Measurements from ENCODE around the gene RAD51AP2. TPM values are rescaled to one million over a fixed set of nuclear protein-coding genes. Genes with fewer than 3 reads are reported as not detected.

Gene RAD51AP2
- total and polyA plus RNA-seq, 10 of the 15 experiments (the other 5 are each of a cell fraction or from before 2014, with no cell fraction given) = under 0.01 to 0.02 TPM; not detected in 8

- 12% methylated on average over 30 of the region's 30 CpGs for WGBS (ENCODE audit: insufficient coverage, insufficient replicate concordance, low lambda C conversion rate, missing lambda C conversion rate)
- ChIA-PET POLR2A (no interaction called here), SMC1A (ENCODE audit: uncharacterized antibody, unreplicated experiment) (interaction anchor here (1.0 kb wide), 1 partner anchor 52 kb away, joined by 3 read pairs; no protein-coding TSS in a partner anchor), RAD21 (ENCODE audit: unreplicated experiment) (no interaction called here), CTCF (interaction anchor here (0.7 to 1.1 kb wide), 5 partner anchors 28 to 133 kb away, joined by 3 to 4 read pairs (median 3); no protein-coding TSS in a partner anchor)
- no peak overlapping the region for H3K27ac ChIP-seq (ENCODE audit: control insufficient read depth, insufficient read depth)
- no peak overlapping the region for H3K4me3 ChIP-seq
- H3K79me2 ChIP-seq (ENCODE audit: control insufficient read depth, insufficient read depth, low read length) = no peaks in the 10 kb centered on the region
- no peak for DNase-seq (ENCODE audit: low read depth, low spot score)
- H3K9ac ChIP-seq (ENCODE audit: control insufficient read depth, insufficient read depth, low read length) = no peak overlapping the region
- TF ChIP-seq EZH2 (IDR thresholded peaks at IDR 0.05; ENCODE audit: borderline replicate concordance, control insufficient read depth, low read depth, low read length) = 0 out of 2 replicates have a peak, but pooled peaks have one; percentile 78
- 0 out of 2 replicates have a peak, but pooled peaks have one; percentile 10 for TF ChIP-seq BMI1 (IDR thresholded peaks at IDR 0.05; ENCODE audit: borderline replicate concordance)
- TF ChIP-seq PAX8 (IDR thresholded peaks at IDR 0.05) = no peak
- TF ChIP-seq BRCA1 (IDR thresholded peaks at IDR 0.05; ENCODE audit: low read depth, low read length) = no peak
- TF ChIP-seq, protein P1, sequence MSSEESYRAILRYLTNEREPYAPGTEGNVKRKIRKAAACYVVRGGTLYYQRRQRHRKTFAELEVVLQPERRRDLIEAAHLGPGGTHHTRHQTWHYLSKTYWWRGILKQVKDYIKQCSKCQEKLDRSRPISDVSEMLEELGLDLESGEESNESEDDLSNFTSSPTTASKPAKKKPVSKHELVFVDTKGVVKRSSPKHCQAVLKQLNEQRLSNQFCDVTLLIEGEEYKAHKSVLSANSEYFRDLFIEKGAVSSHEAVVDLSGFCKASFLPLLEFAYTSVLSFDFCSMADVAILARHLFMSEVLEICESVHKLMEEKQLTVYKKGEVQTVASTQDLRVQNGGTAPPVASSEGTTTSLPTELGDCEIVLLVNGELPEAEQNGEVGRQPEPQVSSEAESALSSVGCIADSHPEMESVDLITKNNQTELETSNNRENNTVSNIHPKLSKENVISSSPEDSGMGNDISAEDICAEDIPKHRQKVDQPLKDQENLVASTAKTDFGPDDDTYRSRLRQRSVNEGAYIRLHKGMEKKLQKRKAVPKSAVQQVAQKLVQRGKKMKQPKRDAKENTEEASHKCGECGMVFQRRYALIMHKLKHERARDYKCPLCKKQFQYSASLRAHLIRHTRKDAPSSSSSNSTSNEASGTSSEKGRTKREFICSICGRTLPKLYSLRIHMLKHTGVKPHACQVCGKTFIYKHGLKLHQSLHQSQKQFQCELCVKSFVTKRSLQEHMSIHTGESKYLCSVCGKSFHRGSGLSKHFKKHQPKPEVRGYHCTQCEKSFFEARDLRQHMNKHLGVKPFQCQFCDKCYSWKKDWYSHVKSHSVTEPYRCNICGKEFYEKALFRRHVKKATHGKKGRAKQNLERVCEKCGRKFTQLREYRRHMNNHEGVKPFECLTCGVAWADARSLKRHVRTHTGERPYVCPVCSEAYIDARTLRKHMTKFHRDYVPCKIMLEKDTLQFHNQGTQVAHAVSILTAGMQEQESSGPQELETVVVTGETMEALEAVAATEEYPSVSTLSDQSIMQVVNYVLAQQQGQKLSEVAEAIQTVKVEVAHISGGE (CRISPR knock-in tag; IDR thresholded peaks at IDR 0.05) = no peak
- no peaks in the 10 kb centered on the region for H3K4me1 ChIP-seq (ENCODE audit: control insufficient read depth, insufficient read depth, low read length)
- no peaks in the 10 kb centered on the region for H3K9me3 ChIP-seq (replicated peaks; ENCODE audit: control insufficient read depth, insufficient read depth, low read length)
- intact Hi-C loops (cut with micrococcal nuclease; ENCODE audit: unreplicated experiment) (no loop called here), in situ Hi-C loops (cut with MboI) (no loop called here)
- BruUV-seq (replicated peaks) = no TSS peak
- H4K20me1 ChIP-seq (ENCODE audit: control insufficient read depth, insufficient read depth) = no peaks in the 10 kb centered on the region
- peak overlapping the region; percentile 50 for H3K4me2 ChIP-seq (ENCODE audit: control insufficient read depth, insufficient read depth)
- H2AFZ ChIP-seq (ENCODE audit: control insufficient read depth, low read depth, low read length) = no peak overlapping the region
- FAIRE-seq = no peak
- H3K27me3 ChIP-seq (replicated peaks in 1 of 2; ENCODE audit: control insufficient read depth in 2 of 2, insufficient read depth in 2 of 2, low read length in 1 of 2) = peaks cover 8 to 20% of the 10 kb centered on the region in 2 experiments
- no peaks in the 10 kb centered on the region for H3K36me3 ChIP-seq (ENCODE audit: control insufficient read depth in 2 of 2, insufficient read depth in 2 of 2, low read length in 1 of 2)
- peak; percentile 35 for ATAC-seq
Observed at GRCh38 chr2:17538022-17538843, 20.0 kb upstream of the RAD51AP2 start.
